ENCODE measurements around the gene JMJD8. TPM values are rescaled to one million over a fixed set of nuclear protein-coding genes. Genes with fewer than 3 reads are reported as not detected.

Gene JMJD8
- total and polyA plus RNA-seq, 9 of the 15 experiments (the other 6 are each of a cell fraction or from before 2014, with no cell fraction given): 1.2 to 50.6 (median 29.3) TPM

- peak; percentile 47 for TF ChIP-seq VEZF1 (CRISPR knock-in tag; IDR thresholded peaks at IDR 0.05)
- TF ChIP-seq RB1 (IDR thresholded peaks at IDR 0.05; ENCODE audit: low read depth): 0 out of 2 replicates have a peak, but pooled peaks have one; percentile 38
- TF ChIP-seq EWSR1 (IDR thresholded peaks at IDR 0.05; ENCODE audit: borderline replicate concordance, low read depth, partially characterized antibody): no peak
- peak; percentile 46; the same call in 1 of the 2 replicates for TF ChIP-seq CXXC5 (CRISPR knock-in tag; IDR thresholded peaks at IDR 0.05)
- TF ChIP-seq SMARCA4 (IDR thresholded peaks at IDR 0.05): no peak
Observed at GRCh38 chr16:705431-706188, 21.5 kb upstream of the JMJD8 start, which contains the start of gene FBXL16 (continued).

- H3K9me1 ChIP-seq (ENCODE audit: control insufficient read depth, insufficient read depth, low read length): peaks cover 6% of the 10 kb centered on the region
- no peaks in the 10 kb centered on the region for H3K79me2 ChIP-seq (ENCODE audit: control insufficient read depth, insufficient read depth, low read length)
- H3K9ac ChIP-seq (ENCODE audit: insufficient read depth in 1 of 2, low read depth in 2 of 2, low read length in 2 of 2): 0 out of 4 replicates have a peak overlapping the region, but pooled peaks of 1 of the 2 experiments have one; percentile 26
- H2AFZ ChIP-seq (ENCODE audit: low read depth, low read length): no peak overlapping the region
- intact Hi-C loops (cut with micrococcal nuclease): no loop called here
- ChIA-PET CTCF (ENCODE audit: low intra/inter-chr PET ratio) (no interaction called here), POLR2A (interaction anchor here (1.1 to 1.4 kb wide), 2 partner anchors 16 to 36 kb away, joined by 3 to 5 read pairs; partner anchors contain the start of genes ANTKMT and CIAO3)
- BruUV-seq (replicated peaks): no TSS peak
- peaks cover 8 to 59% of the 10 kb centered on the region in 2 experiments; a peak in 4 of 5 replicates for H3K27me3 ChIP-seq (ENCODE audit: control insufficient read depth in 2 of 2, insufficient read depth in 2 of 2, low read length in 2 of 2)
- in situ Hi-C loops (cut with MboI): no loop called here
- 38% methylated on average over 37 of the region's 50 CpGs for WGBS (ENCODE audit: insufficient coverage, low coverage, missing lambda C conversion rate)
- no peak overlapping the region for H3K4me2 ChIP-seq (ENCODE audit: insufficient read depth, low read length)
- FAIRE-seq (no peak), DNase-seq (ENCODE audit: extremely low read depth in 1 of 4, low spot score in 3 of 4) (no peak), ATAC-seq (peak; percentile 23; the same call in 2 of the 3 replicates)
- H3K36me3 ChIP-seq (ENCODE audit: control insufficient read depth, insufficient read depth, low read length): no peaks in the 10 kb centered on the region
- H3K4me1 ChIP-seq (replicated peaks in 1 of 2; ENCODE audit: control insufficient read depth in 2 of 2, insufficient read depth in 2 of 2, low read length in 2 of 2): peaks cover 0 to 65% of the 10 kb centered on the region in 2 experiments; a peak in 3 of 5 replicates
- no peak overlapping the region for H3K4me3 ChIP-seq
- no peaks in the 10 kb centered on the region for H3K9me3 ChIP-seq (replicated peaks; ENCODE audit: control insufficient read depth, insufficient read depth, low read depth, low read length)
- no peak overlapping the region for H3K27ac ChIP-seq (ENCODE audit: extremely low read depth, low read depth, low read length)
- peaks cover 41% of the 10 kb centered on the region for H4K20me1 ChIP-seq (replicated peaks; ENCODE audit: control insufficient read depth, insufficient read depth, low read length)
- no peak for TF ChIP-seq IRF1 (CRISPR knock-in tag; IDR thresholded peaks at IDR 0.05; ENCODE audit: borderline replicate concordance)
- TF ChIP-seq MIER1 (IDR thresholded peaks at IDR 0.05; ENCODE audit: low read depth): 0 out of 2 replicates have a peak, but pooled peaks have one; percentile 29
- TF ChIP-seq FIP1L1 (IDR thresholded peaks at IDR 0.05; ENCODE audit: low read depth, low read length, poor library complexity, severe bottlenecking): peak; percentile 34
- no peak for TF ChIP-seq NCOR1 (IDR thresholded peaks at IDR 0.05)
- no peak for TF ChIP-seq ZFP91 (CRISPR knock-in tag; IDR thresholded peaks at IDR 0.05)
- TF ChIP-seq FOXP4 (CRISPR knock-in tag; IDR thresholded peaks at IDR 0.05; ENCODE audit: borderline replicate concordance): no peak
Observed at GRCh38 chr16:704552-705380, 20.6 kb upstream of the JMJD8 start.

Measured in K562 (cell line).